HG02678 (cell line): ENCODE measurements around the gene ADPGK.
A peak's percentile ranks its signal among the peaks of the same experiment; 100 is the strongest.

Source experiments
- ATAC-seq: cut with Tn5 transposase; IDR thresholded peaks from one replicate; pipeline ENCODE4 v1.9.1; 2021; ENCODE audit warnings: mild to moderate bottlenecking, moderate library complexity; ENCODE audit not compliant: unreplicated experiment

Gene ADPGK

DNA sequence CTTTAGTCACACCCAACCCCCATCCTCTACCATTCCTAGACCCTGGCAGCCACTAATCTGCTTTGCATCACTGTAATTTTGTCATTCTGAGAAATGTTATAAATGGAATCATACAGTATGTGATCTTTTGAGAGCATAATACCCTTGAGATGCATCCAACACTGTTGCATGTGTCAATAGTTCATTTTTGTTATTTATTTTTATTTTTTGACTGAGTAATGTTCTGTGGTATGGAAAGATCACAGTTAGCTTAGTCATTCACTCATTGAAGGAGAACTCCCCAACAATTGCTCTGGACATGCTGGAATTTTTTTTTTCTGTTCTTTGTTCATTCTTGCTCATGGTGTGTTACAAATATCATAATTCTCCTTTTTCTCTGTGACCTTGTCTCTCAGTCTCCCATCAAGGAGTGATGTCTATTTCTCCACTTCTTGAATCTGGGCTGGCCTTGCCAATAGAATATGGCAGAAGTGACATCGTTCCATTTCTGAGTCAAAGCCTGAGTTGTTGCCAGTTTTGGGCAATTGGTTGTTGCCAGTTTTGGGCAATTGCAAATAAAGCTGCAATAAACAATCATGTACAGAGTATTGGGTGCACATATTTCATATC lies 6.8 kb upstream of the ADPGK start:
- no peak for ATAC-seq

DNA sequence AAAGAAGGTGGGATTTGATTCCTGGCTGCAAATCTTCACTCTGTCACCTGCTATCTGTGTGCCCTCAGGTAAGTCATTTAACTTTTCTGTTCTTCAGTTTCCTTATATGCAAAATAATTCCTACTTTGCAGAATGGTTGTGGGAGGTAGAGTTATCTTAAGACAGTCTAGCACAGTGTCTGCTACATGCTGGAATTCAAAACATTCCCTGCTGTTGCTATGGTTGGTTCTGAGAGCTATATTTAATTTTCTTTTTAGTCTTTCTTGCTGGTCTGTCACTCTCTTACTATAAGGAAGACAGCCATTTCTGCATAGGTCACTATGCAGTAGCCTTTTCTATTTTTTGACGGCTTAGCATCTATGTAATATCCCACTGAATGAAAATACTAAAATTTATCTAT lies 4.0 kb upstream of the ADPGK start:
- ATAC-seq: no peak

DNA sequence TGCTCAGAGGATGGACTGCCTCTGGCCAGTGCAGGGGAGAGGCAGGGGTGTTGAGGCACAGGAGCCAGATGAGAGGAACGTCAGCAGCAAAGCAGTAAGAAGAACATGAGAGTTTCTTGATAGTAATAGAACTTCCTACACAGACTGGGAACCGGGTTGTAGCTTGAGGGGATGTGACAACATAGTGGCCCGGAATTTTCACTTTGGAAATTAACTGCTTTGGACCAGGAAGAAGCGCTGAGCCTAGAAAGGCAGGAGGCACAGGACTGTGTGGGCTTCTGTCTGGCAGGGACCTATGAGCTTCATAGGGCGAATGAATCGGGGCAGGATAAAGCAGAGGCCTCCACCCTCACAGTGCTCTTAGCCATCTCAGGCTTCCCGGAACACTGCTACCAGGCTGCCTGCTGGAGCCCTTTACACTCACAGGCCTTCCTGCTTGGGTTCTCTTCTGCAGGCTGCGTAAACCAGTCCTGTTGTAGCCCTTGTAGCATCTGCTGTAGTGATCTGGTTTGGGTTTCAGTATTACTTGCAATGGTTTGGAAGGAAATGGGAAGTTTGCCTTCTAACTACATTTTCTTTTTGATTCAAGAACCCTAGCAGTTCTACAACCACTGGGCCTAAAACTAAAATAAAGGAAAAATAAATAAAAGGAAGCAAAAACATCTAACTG lies 3.3 kb upstream of the ADPGK start:
- ATAC-seq: no peak

DNA sequence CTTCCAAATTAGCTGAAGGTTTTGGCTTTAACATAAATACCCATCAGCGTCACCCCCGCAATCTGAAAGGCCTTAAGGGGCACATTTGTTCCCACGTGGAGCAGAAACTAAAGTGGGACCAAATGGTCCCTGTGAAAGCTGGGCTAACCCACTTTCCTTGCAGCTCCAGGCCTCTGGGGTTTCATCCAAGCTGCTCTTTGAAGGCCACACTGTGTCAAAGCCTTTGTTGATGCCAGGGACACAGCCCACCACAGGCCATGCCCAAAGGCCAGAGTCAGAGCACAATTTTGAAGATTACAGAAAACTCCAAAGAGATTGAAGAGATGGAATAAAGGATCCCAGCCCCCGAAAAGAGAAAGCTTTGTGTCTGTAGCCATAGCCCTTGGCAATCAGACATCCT lies 2.7 kb upstream of the ADPGK start:
- ATAC-seq: no peak

DNA sequence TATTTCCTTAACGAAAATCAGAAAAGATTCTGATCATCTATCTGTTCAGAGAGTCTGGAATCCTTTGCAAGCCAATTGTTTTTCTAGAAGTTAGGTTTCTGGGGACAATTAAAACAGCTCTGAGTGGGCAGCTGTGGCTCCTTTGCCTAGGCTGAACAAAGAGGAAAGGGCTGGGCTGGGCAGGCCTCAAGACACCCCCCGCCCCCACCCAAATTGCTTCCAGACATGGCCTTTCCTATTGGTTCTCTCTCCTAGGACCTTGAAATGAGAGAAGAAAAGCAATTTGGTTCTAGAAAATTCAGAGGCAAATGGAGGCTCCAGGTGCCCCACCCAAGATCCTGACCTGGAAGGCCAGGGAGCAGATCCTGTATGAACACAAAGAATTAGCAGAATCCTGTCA lies 2.3 kb upstream of the ADPGK start:
- no peak for ATAC-seq

DNA sequence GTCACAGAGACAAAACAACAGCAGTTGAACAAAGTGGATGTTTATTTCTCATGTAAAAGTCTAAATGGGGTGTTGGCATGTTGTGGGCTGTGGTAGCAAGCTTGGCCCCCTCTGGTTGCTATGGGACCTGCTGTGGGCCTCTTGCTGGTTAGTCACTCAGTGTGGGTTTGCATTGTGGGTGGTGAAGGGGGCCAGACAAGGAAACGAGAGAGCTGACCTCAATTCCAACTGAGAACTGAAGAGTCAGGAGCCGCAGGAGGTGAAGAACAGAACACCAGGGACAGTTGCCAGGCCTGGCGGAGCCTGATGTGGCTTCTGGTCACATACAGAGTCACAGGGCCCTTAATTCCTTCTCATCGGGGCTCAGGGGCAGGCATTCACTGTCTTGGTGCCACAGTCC lies 1.9 kb upstream of the ADPGK start:
- ATAC-seq: no peak

DNA sequence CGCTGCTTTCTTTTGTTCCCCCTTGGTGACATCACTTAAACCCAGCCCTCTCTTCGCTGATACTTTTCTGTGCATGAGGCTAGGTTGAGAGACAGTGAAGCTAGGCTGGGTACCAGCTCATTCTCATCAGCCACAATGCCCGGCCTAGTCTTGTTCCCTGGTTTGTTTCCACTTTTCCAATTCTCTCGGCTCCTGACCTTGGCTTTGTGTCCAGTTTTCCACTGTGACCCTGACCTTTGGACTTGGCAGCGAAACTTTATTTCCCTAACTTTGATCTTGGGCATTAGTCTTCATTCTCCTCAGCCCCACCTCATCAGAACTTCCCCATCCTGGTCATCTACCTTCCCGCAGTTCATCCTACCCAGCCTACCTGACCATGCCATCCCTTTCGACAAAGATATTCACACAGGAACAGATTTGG lies 908 bp upstream of the ADPGK start:
- peak; percentile 3 for ATAC-seq

DNA sequence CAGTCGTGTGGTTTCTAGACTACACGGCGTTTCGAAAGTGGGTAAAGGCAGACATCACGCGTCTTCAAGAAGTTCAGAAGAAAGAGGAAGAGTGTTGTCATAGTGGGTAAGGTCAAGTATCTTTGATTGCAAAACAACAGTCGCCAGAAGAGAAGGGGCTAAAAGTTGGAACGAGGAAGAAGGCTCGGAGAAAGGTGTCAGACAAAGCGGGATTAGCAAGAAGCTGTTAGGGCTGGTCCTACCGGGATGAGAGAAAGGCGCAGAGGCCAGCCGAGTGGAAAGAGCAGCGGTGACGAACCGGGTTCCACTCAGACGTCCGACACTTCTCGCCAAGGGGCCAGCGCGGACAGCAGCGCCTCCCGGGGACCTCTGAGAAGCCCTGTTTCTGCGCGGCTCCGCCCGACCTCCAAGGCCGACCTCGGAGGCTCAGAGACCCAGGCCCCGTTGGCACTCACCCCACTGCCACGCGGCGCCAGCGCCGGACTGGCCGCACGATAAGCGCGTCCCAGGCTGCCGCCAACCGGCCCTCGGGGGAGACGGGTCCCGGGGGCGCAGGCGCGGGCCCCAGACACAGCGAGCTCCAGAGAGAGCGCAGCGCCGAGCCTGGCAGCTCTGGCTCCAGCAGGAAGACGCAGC lies 436 bp downstream of the ADPGK start:
- peak; percentile 35 for ATAC-seq

DNA sequence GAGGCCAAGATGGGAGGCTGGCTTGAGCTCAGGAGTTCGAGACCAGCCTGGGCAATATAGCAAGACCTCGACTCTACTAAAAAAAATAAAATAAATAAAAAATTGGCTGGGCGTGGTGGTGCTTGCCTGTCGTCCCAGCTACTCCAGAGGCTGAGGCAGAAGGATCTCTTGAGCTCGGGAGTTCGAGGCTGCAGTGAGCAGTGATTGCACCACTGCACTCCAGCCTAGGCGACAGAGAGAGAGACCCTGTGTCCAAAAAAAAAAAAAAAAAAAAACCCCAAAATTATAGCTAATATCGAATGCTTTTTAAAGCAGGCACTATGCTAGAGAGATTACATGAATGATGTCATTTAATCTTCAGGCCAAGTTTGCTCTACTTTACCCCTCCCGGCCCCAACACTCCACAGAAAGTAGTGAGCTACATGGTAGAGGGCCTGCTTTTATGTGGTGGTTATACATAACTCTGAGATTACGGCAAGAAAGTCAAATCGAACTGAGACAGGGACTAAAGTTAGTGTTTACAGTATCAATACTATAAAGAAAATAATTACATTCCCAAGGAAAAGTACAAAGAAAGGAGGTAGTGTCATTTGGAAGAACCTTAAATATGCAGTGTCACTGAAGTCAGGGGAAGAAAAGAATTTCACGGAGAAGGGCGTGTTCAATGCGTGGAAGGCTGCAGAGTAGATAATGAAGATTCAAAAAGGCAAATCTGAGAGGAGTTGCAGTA lies 1.1 kb downstream of the ADPGK start:
- ATAC-seq: no peak

DNA sequence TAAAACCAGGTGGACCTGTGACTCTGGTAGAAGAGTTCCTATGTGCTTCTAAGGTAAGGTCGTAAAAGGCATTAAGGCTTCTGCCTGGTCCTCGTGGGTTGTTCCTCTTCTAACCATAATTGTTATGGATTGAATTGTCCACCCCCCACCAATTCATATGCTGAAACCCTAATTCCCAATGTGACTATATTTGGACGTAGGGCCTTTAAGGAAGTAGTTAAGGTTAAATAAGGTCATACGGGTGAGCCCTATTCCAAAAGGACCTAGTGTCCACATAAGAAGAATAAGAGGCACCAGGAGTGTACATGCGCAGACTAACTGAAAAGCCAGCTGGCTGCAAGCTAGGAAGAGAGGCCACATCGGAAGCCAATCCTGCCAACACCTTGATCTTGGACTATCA lies 1.9 kb downstream of the ADPGK start:
- no peak for ATAC-seq

DNA sequence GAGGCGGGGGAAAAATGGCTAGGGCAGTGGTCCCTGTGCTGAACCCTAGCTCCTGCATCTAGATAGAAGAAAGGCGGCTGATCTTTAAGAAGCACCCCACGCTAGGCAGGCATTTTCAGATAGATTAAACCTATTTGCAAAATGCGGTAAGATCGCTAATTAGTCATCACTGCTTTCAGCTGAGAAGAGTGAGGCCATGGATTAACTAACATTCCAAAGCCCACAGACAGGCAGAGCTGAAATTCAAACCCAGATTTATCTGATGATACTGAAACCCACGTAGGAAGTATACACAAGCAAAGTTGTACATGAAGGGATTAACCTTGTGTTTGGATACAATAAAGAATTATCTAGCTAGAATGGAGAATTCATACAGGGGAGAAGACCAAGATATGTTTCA lies 4.8 kb downstream of the ADPGK start:
- ATAC-seq: no peak

DNA sequence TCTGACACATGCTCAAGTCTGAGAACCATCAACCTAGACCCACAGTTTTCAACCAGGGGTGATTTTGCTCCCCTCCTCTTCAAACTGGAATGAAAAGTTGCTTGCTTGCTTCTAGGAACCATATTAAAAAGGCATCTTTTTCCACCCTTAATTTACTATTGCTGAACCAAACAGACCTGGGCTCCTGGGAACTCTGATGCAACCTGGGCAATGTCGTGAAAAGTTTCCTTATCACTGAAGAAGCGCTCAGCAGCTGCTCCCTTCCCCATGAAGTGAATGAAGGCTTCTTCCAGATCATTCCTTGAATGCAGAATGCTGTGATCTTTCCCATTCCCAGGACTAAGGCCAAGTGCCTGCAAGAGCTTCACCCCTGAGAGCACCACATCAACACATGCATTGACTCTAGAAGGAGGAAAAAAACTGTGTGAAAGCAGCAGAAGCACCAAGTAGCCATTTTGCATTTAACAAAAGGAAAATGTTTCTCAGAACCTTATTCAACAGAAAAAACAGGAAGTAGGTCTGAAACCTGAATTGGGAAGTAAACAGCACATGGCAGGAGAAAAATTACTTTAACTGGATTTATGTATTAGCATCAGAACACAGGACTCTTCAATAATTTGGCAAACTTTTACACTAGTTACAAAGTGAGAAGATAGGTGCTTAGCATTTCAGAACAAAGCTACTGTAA lies 8.7 kb downstream of the ADPGK start:
- no peak for ATAC-seq

DNA sequence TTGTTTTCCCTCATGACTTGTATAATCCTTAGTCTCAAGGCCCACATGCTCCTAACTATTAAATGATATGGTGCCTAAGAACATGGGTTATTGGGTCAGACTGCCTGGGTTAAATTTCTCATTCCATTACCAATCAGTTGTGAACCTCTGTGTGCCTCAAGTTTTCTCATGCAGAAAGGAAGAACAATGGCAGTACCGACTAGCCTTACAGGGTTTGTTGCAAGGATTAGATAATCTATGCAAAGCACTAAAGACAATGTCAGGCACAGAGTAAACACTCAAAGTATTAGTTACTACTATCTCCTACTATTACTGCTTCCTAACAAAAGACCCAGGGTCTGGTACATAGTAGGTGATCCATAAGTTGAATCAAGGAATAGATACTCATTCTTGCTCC lies 12.2 kb downstream of the ADPGK start:
- no peak for ATAC-seq

DNA sequence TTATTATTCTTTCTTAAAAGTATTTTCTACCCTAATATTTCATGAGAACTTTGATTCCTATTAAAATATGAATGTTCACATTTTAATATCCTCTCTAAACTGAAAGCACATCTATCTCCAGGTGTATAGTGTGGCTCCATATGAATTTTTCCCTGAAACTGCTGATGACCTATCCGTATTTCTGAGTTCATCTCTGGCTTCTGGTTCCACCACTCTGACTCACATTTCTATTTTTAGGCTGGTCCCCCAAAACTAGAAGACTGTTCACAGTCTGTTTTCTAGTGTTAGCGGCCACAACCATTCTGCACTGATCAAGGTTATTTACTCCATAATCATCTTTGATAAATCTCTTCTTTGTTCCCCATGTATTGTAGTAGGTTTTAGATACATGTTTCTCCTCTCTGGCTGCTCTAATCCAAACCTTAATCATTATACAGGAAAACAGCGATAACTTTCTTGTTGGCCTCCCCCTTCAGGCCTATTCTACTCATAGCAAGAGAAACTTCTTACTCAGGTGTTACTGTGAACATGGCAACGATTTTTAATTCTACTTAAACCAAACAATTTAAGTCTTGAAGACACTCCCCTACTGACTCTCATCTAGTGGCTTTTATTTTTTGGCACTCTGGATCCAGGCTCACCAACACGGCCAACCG lies 12.8 kb downstream of the ADPGK start:
- ATAC-seq: no peak

DNA sequence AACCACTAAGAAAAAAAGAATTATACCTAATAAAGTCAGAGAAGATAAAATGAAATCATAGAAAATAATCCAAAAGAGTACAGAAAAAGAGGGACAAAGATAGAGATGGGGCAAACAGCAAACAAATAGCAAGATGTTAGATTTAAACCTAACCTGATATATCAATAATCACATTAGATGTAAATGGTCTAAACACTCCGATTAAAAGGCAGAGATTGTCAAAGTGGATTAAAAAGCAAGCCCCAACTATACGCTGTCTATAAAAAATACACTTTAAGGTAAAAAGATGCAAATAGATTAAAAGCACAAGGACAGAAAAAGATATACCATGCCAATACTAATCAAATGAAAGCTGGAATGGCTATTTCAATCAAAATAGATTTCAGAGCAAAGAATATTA lies 16.8 kb downstream of the ADPGK start:
- no peak for ATAC-seq

DNA sequence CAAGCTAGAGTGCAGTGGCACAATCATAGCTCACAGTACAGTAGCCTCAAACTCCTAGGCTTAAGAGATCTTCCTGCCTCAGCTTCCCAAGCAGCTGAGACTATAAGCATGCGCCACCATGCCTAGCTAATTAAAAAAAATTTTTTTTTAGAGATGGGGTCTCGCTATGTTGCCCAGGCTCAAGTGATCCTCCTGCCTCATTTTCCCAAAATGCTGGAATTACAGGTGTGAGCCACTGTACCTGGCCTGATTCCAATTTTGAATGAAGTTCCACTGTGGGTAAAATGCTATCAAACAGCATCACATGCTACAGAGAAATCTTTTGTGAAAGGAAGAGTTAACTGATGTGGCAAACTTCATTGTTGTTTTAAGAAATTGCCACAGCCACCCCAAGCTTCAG lies 17.5 kb downstream of the ADPGK start:
- no peak for ATAC-seq

DNA sequence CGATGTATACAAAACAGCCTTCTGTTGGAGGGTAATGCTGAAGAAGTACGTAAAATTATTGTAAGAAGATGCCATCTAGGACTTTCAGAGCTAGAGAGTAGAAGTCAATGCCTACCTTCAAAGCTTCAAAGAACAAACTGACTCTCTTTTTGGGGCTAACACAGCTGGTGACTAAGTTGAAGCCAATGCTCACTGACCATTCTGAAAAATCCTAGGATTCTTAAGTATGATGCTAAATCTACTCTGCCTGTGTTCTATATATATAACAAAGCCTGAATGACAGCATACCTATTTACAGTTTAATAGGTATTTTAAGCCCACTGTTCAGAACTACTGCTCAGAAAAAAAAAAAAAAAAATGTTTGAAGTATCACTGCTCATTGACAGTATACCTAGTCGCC lies 18.9 kb downstream of the ADPGK start:
- no peak for ATAC-seq

DNA sequence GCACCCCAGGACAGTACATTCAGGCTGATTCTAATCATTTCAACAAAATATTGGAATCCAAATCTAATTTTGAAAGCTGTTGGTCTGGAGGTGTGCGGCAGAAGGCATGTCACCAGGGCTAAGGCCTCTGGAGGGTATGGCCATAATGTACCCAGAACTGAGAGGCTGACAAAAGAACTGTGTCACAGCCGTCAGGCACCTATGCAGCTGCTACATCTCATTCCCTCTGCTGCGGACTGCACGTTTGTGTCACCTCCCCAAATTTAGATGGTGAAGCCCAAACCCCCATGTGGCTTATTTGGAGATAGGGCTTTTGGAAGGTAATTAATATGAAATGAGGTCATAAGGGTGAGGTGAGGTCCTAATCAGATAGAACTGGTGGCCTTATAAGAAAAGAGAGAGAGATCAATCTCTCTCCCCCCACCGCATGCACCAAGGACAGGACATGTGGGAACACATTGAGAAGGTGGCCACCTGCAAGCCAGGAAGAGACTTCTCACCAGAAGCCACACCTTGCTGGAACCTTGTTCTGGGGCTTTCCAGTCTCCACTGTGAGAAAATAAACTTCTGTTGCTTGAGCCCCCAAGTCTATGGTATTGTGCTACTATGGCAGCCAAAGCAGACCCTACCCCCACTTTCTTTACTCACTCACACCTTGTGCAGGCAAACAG lies 22.8 kb downstream of the ADPGK start:
- no peak for ATAC-seq

DNA sequence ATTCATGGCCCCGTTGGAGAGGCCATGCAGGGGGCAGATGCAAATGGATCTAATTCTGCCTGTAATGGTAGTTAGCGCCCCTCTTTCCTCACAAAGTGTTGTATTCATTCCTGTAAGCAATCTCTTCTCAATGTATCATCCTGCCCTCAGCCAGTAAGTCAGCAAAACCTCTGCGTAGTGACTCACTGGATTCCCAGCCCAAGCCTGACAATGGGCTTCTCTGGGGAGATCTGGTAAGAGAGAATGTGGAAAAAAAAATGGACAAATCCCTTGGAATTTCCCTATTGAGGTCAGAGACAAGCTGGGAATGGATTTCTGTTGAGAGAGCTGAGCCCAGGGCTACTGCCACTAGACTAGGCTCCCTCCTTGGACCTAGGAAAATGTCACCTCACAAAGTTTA lies 25.4 kb downstream of the ADPGK start:
- ATAC-seq: no peak

DNA sequence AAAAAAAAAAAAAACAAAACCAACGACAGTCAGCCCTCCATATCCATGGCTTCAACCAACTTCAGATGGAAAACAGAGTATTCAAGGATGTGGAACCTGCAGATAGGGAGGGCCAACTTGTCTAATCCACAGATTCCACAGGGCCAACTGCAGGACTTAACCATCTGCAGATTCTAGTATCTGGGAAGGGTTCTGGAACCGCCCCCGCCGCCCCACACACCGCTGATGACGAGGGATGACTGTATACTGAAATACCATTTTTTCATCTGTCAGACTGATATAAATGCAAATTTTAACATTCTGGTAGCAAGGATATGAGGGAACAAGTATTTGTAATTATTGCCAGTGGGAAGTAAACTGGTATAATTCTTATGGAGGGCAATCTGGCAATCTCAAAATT lies 29.5 kb downstream of the ADPGK start:
- ATAC-seq: no peak
